Stimulated activated CD4-positive, alpha-beta T cell treated with anti-CD3 and anti-CD28 coated beads, Interleukin-4, amount 100 ng/mL, for 24 hours (primary cell): Measurements from ENCODE around the gene PGAM1.
"Not testable (repeated sequence)": the region's sequence is repeated elsewhere in the genome, so short reads cannot be mapped to it uniquely, and the experiment has no call there.

Experiments
- DNase-seq: peaks from one replicate; pipeline ENCODE4 v3.0.0-alpha.2; 2020

The PGAM1 gene

GRCh38 chr10:97425964-97426775, at the start of gene PGAM1:
TSS of gene PGAM1 (plus strand) at chr10:97426191. CDS start at chr10:97426308, 117 bp downstream.
- peak; percentile 95 for DNase-seq

- no peak for DNase-seq
Observed at GRCh38 chr10:97376413-97376812, 49.6 kb upstream of the PGAM1 start.

- DNase-seq: no peak
Observed at GRCh38 chr10:97378933-97379921, 46.8 kb upstream of the PGAM1 start.

- DNase-seq: no peak
Observed at GRCh38 chr10:97380516-97380915, 45.5 kb upstream of the PGAM1 start.

GRCh38 chr10:97381626-97382025, 44.4 kb upstream of the PGAM1 start:
- no peak for DNase-seq

GRCh38 chr10:97383159-97383558, 42.8 kb upstream of the PGAM1 start:
- DNase-seq: no peak

- DNase-seq: no peak
Observed at GRCh38 chr10:97384156-97384555, 41.8 kb upstream of the PGAM1 start.

- no peak for DNase-seq
Observed at GRCh38 chr10:97384641-97385040, 41.4 kb upstream of the PGAM1 start.

- no peak for DNase-seq
Observed at GRCh38 chr10:97385565-97385964, 40.4 kb upstream of the PGAM1 start.

- DNase-seq: no peak
Observed at GRCh38 chr10:97388152-97388551, 37.8 kb upstream of the PGAM1 start.

GRCh38 chr10:97390091-97390490, 35.9 kb upstream of the PGAM1 start:
- no peak for DNase-seq

- DNase-seq: no peak
Observed at GRCh38 chr10:97393034-97393573, 32.9 kb upstream of the PGAM1 start.

- DNase-seq: no peak
Observed at GRCh38 chr10:97396056-97396455, 29.9 kb upstream of the PGAM1 start.

- DNase-seq: peak; percentile 51
Observed at GRCh38 chr10:97399843-97400545, 26.0 kb upstream of the PGAM1 start.

GRCh38 chr10:97400665-97401454, 25.1 kb upstream of the PGAM1 start, which contains the start of gene RRP12:
TSS of gene RRP12 (minus strand) at chr10:97401340. CDS start at chr10:97401231, 109 bp downstream.
- peak; percentile 87 for DNase-seq

GRCh38 chr10:97401455-97401919, 24.5 kb upstream of the PGAM1 start:
- DNase-seq: no peak

GRCh38 chr10:97404044-97404443, 21.9 kb upstream of the PGAM1 start:
- DNase-seq: no peak

- no peak for DNase-seq
Observed at GRCh38 chr10:97406064-97406463, 19.9 kb upstream of the PGAM1 start.

- not testable (repeated sequence) for DNase-seq
Observed at GRCh38 chr10:97406483-97406882, 19.5 kb upstream of the PGAM1 start.

- DNase-seq: peak; percentile 73
Observed at GRCh38 chr10:97407211-97407951, 18.6 kb upstream of the PGAM1 start.

- no peak for DNase-seq
Observed at GRCh38 chr10:97407952-97408248, 18.1 kb upstream of the PGAM1 start.
